ENCODE results near the gene PDGFC.

PDGFC gene

GRCh38 chr4:156966836-156967235 is 4.8 kb downstream of the PDGFC start:
- no peak for FAIRE-seq
- DNase-seq (ENCODE audit: insufficient read length, low spot score), result no peak
- TF ChIP-seq CTCF (IDR thresholded peaks at IDR 0.05; ENCODE audit: insufficient read depth, missing control alignments), result no peak

- no peak for TF ChIP-seq CTCF (IDR thresholded peaks at IDR 0.05; ENCODE audit: insufficient read depth, missing control alignments)
- FAIRE-seq, result no peak
- no peak for DNase-seq (ENCODE audit: insufficient read length, low spot score)
Measured at GRCh38 chr4:156963419-156963818, 8.2 kb downstream of the PDGFC start.

GRCh38 chr4:156962528-156962974 is 9.0 kb downstream of the PDGFC start:
- no peak for TF ChIP-seq CTCF (IDR thresholded peaks at IDR 0.05; ENCODE audit: insufficient read depth, missing control alignments)
- FAIRE-seq (no peak), DNase-seq (ENCODE audit: insufficient read length, low spot score) (no peak)

GRCh38 chr4:156962058-156962358 is 9.6 kb downstream of the PDGFC start:
- TF ChIP-seq CTCF (IDR thresholded peaks at IDR 0.05; ENCODE audit: insufficient read depth, missing control alignments), result no peak
- no peak for FAIRE-seq
- DNase-seq (ENCODE audit: insufficient read length, low spot score), result no peak

GRCh38 chr4:156961196-156962057 is 10.2 kb downstream of the PDGFC start:
- DNase-seq (ENCODE audit: insufficient read length, low spot score) (no peak), FAIRE-seq (no peak)
- no peak for TF ChIP-seq CTCF (IDR thresholded peaks at IDR 0.05; ENCODE audit: insufficient read depth, missing control alignments)

GRCh38 chr4:156959298-156959702 is 12.3 kb downstream of the PDGFC start:
- TF ChIP-seq CTCF (IDR thresholded peaks at IDR 0.05; ENCODE audit: insufficient read depth, missing control alignments), result no peak
- FAIRE-seq (no peak), DNase-seq (ENCODE audit: insufficient read length, low spot score) (no peak)

- no peak for TF ChIP-seq CTCF (IDR thresholded peaks at IDR 0.05; ENCODE audit: insufficient read depth, missing control alignments)
- FAIRE-seq (no peak), DNase-seq (ENCODE audit: insufficient read length, low spot score) (no peak)
Measured at GRCh38 chr4:156958276-156959074, 13.1 kb downstream of the PDGFC start.

Measured in D721Med (cell line).